KBM-7 (cell line): ENCODE results near the gene FAM53B.
A peak's percentile ranks its signal among the peaks of the same experiment; 100 is the strongest.

ENCODE experiments used
- DNase-seq: peaks from one replicate; pipeline ENCODE4 v3.0.0-alpha.2; 2015
- in situ Hi-C: fragments of 300-500 bp; cut with MboI; formaldehyde crosslinking; loops from 2 replicates; pipeline ENCODE4 v1.14.3; 2020; ENCODE audit warnings: low sequenced_read_pairs, low pct_unique_long_range_greater_than_20kb, mixed read lengths

The FAM53B gene

GRCh38 chr10:124628676-124629021 lies 115.5 kb downstream of the FAM53B start:
- in situ Hi-C loops, result no loop called here
- DNase-seq, result no peak

GRCh38 chr10:124627866-124628675 lies 116.1 kb downstream of the FAM53B start:
- no peak for DNase-seq
- in situ Hi-C loops, result no loop called here

GRCh38 chr10:124626759-124627380 lies 117.3 kb downstream of the FAM53B start:
- in situ Hi-C loops, result no loop called here
- DNase-seq, result no peak

- DNase-seq, result no peak
- in situ Hi-C loops, result no loop called here
Observed at GRCh38 chr10:124625831-124626238, 118.3 kb downstream of the FAM53B start.

- DNase-seq, result no peak
- in situ Hi-C loops, result no loop called here
Observed at GRCh38 chr10:124624895-124625294, 119.3 kb downstream of the FAM53B start.

GRCh38 chr10:124624466-124624865 lies 119.7 kb downstream of the FAM53B start:
- no peak for DNase-seq
- in situ Hi-C loops, result no loop called here

- in situ Hi-C loops, result no loop called here
- no peak for DNase-seq
Observed at GRCh38 chr10:124624006-124624405, 120.2 kb downstream of the FAM53B start.

- in situ Hi-C loops, result no loop called here
- DNase-seq, result no peak
Observed at GRCh38 chr10:124622866-124623536, 121.2 kb downstream of the FAM53B start.

GRCh38 chr10:124622158-124622557 lies 122.0 kb downstream of the FAM53B start:
- in situ Hi-C loops, result no loop called here
- no peak for DNase-seq

GRCh38 chr10:124621637-124622036 lies 122.5 kb downstream of the FAM53B start:
- no peak for DNase-seq
- in situ Hi-C loops, result no loop called here

GRCh38 chr10:124619802-124620490 lies 124.2 kb downstream of the FAM53B start:
- in situ Hi-C loops, result no loop called here
- peak; percentile 61 for DNase-seq

- in situ Hi-C loops, result no loop called here
- peak; percentile 75 for DNase-seq
Observed at GRCh38 chr10:124619195-124619594, 125.0 kb downstream of the FAM53B start.

- in situ Hi-C loops, result no loop called here
- DNase-seq, result no peak
Observed at GRCh38 chr10:124618470-124619073, 125.6 kb downstream of the FAM53B start.

- in situ Hi-C loops, result no loop called here
Observed at GRCh38 chr10:124616836-124617130, 127.4 kb downstream of the FAM53B start.

GRCh38 chr10:124616040-124616835 lies 127.9 kb downstream of the FAM53B start:
- DNase-seq, result no peak
- in situ Hi-C loops, result no loop called here

More at GRCh38 chr10:124616836-124617130, 127.4 kb downstream of the FAM53B start:
- DNase-seq, result no peak

- in situ Hi-C loops, result no loop called here
- DNase-seq, result no peak
Observed at GRCh38 chr10:124615259-124615658, 128.9 kb downstream of the FAM53B start.

- DNase-seq, result no peak
- in situ Hi-C loops, result no loop called here
Observed at GRCh38 chr10:124614003-124614659, 130.0 kb downstream of the FAM53B start.
